ENCODE results near the gene MARK2.

DNA sequence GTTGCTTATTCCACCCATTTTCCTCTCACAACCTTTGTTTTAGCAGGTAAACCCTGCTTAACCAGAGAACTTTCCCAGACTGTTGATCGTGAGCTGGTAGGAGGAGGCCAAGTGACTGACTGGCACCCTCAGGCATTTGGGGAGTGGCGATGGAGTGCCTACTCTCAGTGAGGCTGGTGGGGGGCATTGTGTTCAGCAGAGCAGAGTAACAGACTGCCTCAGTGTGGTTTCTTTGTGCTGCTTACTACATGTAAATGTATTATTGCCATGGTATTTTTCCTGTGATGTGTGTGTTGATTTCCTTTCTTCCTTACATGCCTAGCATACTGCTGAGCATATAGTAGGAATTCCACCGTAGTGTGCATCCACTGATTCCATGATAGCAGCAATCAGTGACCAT, 2.6 kb downstream of the MARK2 start:
- TF ChIP-seq, protein P1, sequence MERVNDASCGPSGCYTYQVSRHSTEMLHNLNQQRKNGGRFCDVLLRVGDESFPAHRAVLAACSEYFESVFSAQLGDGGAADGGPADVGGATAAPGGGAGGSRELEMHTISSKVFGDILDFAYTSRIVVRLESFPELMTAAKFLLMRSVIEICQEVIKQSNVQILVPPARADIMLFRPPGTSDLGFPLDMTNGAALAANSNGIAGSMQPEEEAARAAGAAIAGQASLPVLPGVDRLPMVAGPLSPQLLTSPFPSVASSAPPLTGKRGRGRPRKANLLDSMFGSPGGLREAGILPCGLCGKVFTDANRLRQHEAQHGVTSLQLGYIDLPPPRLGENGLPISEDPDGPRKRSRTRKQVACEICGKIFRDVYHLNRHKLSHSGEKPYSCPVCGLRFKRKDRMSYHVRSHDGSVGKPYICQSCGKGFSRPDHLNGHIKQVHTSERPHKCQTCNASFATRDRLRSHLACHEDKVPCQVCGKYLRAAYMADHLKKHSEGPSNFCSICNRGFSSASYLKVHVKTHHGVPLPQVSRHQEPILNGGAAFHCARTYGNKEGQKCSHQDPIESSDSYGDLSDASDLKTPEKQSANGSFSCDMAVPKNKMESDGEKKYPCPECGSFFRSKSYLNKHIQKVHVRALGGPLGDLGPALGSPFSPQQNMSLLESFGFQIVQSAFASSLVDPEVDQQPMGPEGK (CRISPR knock-in tag; IDR thresholded peaks at IDR 0.05; ENCODE audit: borderline replicate concordance): no peak
- TF ChIP-seq RARB (CRISPR knock-in tag; IDR thresholded peaks at IDR 0.05) (no peak), SNAI2 (CRISPR knock-in tag; IDR thresholded peaks at IDR 0.05) (no peak), CSDC2 (CRISPR knock-in tag; IDR thresholded peaks at IDR 0.05) (no peak)
